GM19468 (cell line): Measurements from ENCODE around the gene POLE.

Experiments
- ATAC-seq: cut with Tn5 transposase; IDR thresholded peaks from one replicate; pipeline ENCODE4 v1.9.1; 2021; ENCODE audit warnings: mild to moderate bottlenecking, moderate library complexity, moderate number of reproducible peaks; ENCODE audit not compliant: unreplicated experiment; ENCODE audit errors: extremely low read depth

POLE gene

GRCh38 chr12:132687211-132688164 is at the start of gene POLE, which contains the start of gene PXMP2:
POLE (minus strand) TSS chr12:132687342; CDS start chr12:132687315, 27 bp downstream.
PXMP2 (plus strand) TSS chr12:132687587; CDS start chr12:132687671, 84 bp downstream.
- ATAC-seq: peak; percentile 72

- no peak for ATAC-seq
Measured at GRCh38 chr12:132736913-132737312, 49.8 kb upstream of the POLE start.

GRCh38 chr12:132736378-132736777 is 49.2 kb upstream of the POLE start:
- ATAC-seq: no peak

- no peak for ATAC-seq
Measured at GRCh38 chr12:132735496-132735895, 48.4 kb upstream of the POLE start.

GRCh38 chr12:132734206-132734605 is 47.1 kb upstream of the POLE start:
- no peak for ATAC-seq

- ATAC-seq: no peak
Measured at GRCh38 chr12:132731574-132731973, 44.4 kb upstream of the POLE start.

- ATAC-seq: no peak
Measured at GRCh38 chr12:132730353-132730752, 43.2 kb upstream of the POLE start.

- no peak for ATAC-seq
Measured at GRCh38 chr12:132729541-132730320, 42.6 kb upstream of the POLE start.

- no peak for ATAC-seq
Measured at GRCh38 chr12:132728502-132728901, 41.4 kb upstream of the POLE start.

- no peak for ATAC-seq
Measured at GRCh38 chr12:132727091-132727794, 40.1 kb upstream of the POLE start.

GRCh38 chr12:132726386-132726785 is 39.2 kb upstream of the POLE start:
- ATAC-seq: no peak

GRCh38 chr12:132724506-132725241 is 37.5 kb upstream of the POLE start:
- no peak for ATAC-seq

- no peak for ATAC-seq
Measured at GRCh38 chr12:132723764-132724140, 36.6 kb upstream of the POLE start.

- ATAC-seq: no peak
Measured at GRCh38 chr12:132723015-132723763, 36.0 kb upstream of the POLE start.

- ATAC-seq: no peak
Measured at GRCh38 chr12:132720606-132721345, 33.6 kb upstream of the POLE start.

GRCh38 chr12:132719954-132720324 is 32.8 kb upstream of the POLE start:
- ATAC-seq: no peak

GRCh38 chr12:132719141-132719953 is 32.2 kb upstream of the POLE start:
- ATAC-seq: no peak

GRCh38 chr12:132718644-132719043 is 31.5 kb upstream of the POLE start:
- ATAC-seq: no peak
